Kidney (tissue), 14 donors: ENCODE results near the gene SLC46A2. TPM values are rescaled to one million over a fixed set of nuclear protein-coding genes. Genes with fewer than 3 reads are reported as not detected.

ENCODE experiments used
- DNase-seq, 5 donors: peaks; one replicate each; pipeline ENCODE4 v3.0.0-alpha.2; 2013 to 2020
- FAIRE-seq: peaks from 2 replicates; lab custom pipeline; 2012; peaks lifted over from hg19 to GRCh38; lab: Jason Lieb, UNC
- H3K27ac ChIP-seq, 2 donors: one replicate each; pipeline ENCODE4 v1.7.0; 2013; ENCODE audit warnings: low read depth in 2 of 2, low read length in 2 of 2, inconsistent platforms in 1 of 2
- H3K27me3 ChIP-seq: one replicate; pipeline ENCODE4 v1.7.1; 2013; ENCODE audit warnings: low read length, inconsistent platforms; ENCODE audit not compliant: control insufficient read depth, insufficient read depth
- H3K36me3 ChIP-seq, 3 donors: one replicate each; pipeline versions ENCODE4 v1.7.0 to v1.7.1; 2013; ENCODE audit warnings: low read length in 3 of 3, control low read depth in 1 of 3, inconsistent platforms in 1 of 3; ENCODE audit not compliant: insufficient read depth in 3 of 3, control insufficient read depth in 2 of 3
- H3K4me1 ChIP-seq, 3 donors: one replicate each; pipeline versions ENCODE4 v1.7.0 to v1.7.1; 2013; ENCODE audit warnings: low read length in 3 of 3, inconsistent platforms in 1 of 3, low read depth in 1 of 3; ENCODE audit not compliant: control insufficient read depth in 2 of 3, insufficient read depth in 2 of 3
- H3K4me3 ChIP-seq, 3 donors: one replicate each; pipeline versions ENCODE4 v1.7.0 to v1.8.1; 2013; ENCODE audit warnings: low read length in 3 of 3, control low read depth in 1 of 3, inconsistent platforms in 1 of 3
- H3K9ac ChIP-seq, 3 donors: one replicate each; pipeline versions ENCODE4 v1.7.0 to v1.7.1; 2013; ENCODE audit warnings: low read length in 3 of 3, control low read depth in 1 of 3, inconsistent platforms in 1 of 3
- H3K9me3 ChIP-seq, 3 donors: one replicate each; pipeline versions ENCODE4 v1.7.0 to v1.7.1; 2013; ENCODE audit warnings: low read length in 3 of 3, control low read depth in 1 of 3, inconsistent platforms in 1 of 3; ENCODE audit not compliant: control insufficient read depth in 2 of 3, insufficient read depth in 1 of 3
- CTCF ChIP-seq: IDR thresholded peaks from 3 replicates; pipeline ENCODE4 v1.5.1; 2012; ENCODE audit warnings: mild to moderate bottlenecking, moderate library complexity, borderline replicate concordance; ENCODE audit not compliant: insufficient read depth; ENCODE audit errors: extremely low read depth
- intact Hi-C: fragments of 100-400 bp; cut with DNase I; formaldehyde crosslinking; loops from one replicate; pipeline ENCODE4 v1.11.1; 2022
- polyA plus RNA-seq: library from polyadenylated mRNA; stranded (reverse); fragments of 350-450 nt; fragmentation: Illumina TruSeq; extraction: RNeasy Lipid Tissue Mini Kit (QIAGEN cat#74804); gene quantifications from one replicate; pipeline ENCODE4 v1.2.3, GENCODE V29; 2014; ENCODE audit warnings: low read depth, low replicate concordance; ENCODE audit not compliant: insufficient read depth
- total RNA-seq: library from RNA; stranded (reverse); fragmentation: NEBNext Ultra II Directional; extraction: Animal tissue kit (Norgen Biotek cat#: 25700); gene quantifications from one replicate; pipeline ENCODE4 v1.2.1, GENCODE V29; 2021
- donor health status: control.
- donor health status: control.
- donor health status: control.
- donor health status: control.
- donor health status: control.
- donor health status: DM: yes; HTN: yes; CAD: no.
- donor health status: Normal renal cell carcinoma (clear cell type).

Gene SLC46A2
- total and polyA plus RNA-seq, 2 donors from 2014 or later, result 0.66 TPM; not detected in 1

DNA sequence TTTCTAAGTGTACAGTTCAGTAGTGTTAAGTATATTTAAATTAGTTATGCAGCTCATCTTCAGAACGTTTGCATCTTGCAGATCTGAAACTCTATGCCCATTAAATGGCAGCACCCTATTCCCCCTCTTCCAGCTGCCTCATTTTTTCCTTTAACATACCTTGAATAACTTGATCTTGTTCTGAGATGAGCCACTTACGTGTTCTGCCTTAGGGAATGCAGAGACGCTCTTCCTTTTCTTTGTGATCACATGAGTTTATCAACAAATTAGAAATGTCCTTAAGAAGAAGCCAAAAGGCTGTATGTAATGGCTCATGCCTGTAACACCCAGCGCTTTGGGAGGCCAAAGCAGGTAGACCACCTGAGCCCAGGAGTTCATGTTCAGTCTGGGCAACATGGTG lies 57.6 kb downstream of the SLC46A2 start:
- no peaks in the 10 kb centered on the region for H3K9me3 ChIP-seq
- no peak overlapping the region for H3K9ac ChIP-seq
- TF ChIP-seq CTCF, result no peak
- FAIRE-seq (no peak), DNase-seq (no peak)
- intact Hi-C loops, result no loop called here
- H3K27me3 ChIP-seq, result no peaks in the 10 kb centered on the region
- no peak overlapping the region for H3K27ac ChIP-seq
- H3K36me3 ChIP-seq, result peaks cover 0 to 14% (median 12%) of the 10 kb centered on the region in 3 donors
- H3K4me1 ChIP-seq, result peaks cover 0 to 2% (median 0%) of the 10 kb centered on the region in 3 donors
- H3K4me3 ChIP-seq, result no peak overlapping the region

DNA sequence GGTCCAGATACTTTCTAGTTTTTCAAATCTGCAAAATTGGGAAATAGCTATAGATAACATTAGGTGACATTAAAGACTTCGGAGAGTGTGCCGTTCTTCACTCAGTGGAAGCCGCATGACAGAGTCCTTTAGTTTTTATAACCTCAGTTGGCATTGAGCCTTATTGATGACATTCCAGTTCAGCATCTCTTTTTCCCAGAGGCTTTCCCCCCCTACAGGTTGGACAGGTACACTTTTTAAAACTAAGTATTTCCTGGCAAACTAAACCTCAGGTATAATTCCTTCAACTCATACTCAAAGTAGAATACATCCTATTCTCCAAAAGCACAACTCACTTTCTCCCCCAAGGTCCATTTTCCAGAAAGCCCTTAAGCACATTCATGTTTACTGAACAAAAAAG lies 58.7 kb downstream of the SLC46A2 start:
- intact Hi-C loops, result no loop called here
- no peak overlapping the region for H3K27ac ChIP-seq
- H3K9ac ChIP-seq, result no peak overlapping the region
- peaks cover 0 to 14% (median 11%) of the 10 kb centered on the region in 3 donors for H3K36me3 ChIP-seq
- no peaks in the 10 kb centered on the region for H3K27me3 ChIP-seq
- no peaks in the 10 kb centered on the region for H3K9me3 ChIP-seq
- peaks cover 0 to 2% (median 0%) of the 10 kb centered on the region in 3 donors for H3K4me1 ChIP-seq
- DNase-seq (no peak), FAIRE-seq (no peak)
- TF ChIP-seq CTCF, result no peak
- H3K4me3 ChIP-seq, result no peak overlapping the region

GRCh38 chr9:112831281-112831851 lies 59.3 kb downstream of the SLC46A2 start:
- no peak overlapping the region for H3K27ac ChIP-seq
- H3K36me3 ChIP-seq, result peaks cover 0 to 11% (median 11%) of the 10 kb centered on the region in 3 donors
- no peaks in the 10 kb centered on the region for H3K9me3 ChIP-seq
- intact Hi-C loops, result no loop called here
- peaks cover 0 to 2% (median 0%) of the 10 kb centered on the region in 3 donors for H3K4me1 ChIP-seq
- no peak for TF ChIP-seq CTCF
- H3K9ac ChIP-seq, result no peak overlapping the region
- H3K27me3 ChIP-seq, result no peaks in the 10 kb centered on the region
- H3K4me3 ChIP-seq, result no peak overlapping the region
- no peak for DNase-seq
- no peak for FAIRE-seq

Other genes with a start within 250 kb of the SLC46A2 start
- gene INIP, start 172.8 kb downstream of the SLC46A2 start, total RNA-seq, result 25.7 TPM
- 14.5 TPM for gene INIP, start 172.8 kb downstream of the SLC46A2 start, polyA plus RNA-seq
- 22.9 TPM for gene SNX30, start 140.1 kb downstream of the SLC46A2 start, total RNA-seq
- gene SNX30, start 140.1 kb downstream of the SLC46A2 start, polyA plus RNA-seq, result 7.9 TPM
- gene ZNF883, start 121.3 kb upstream of the SLC46A2 start, total RNA-seq, result 3.0 TPM
- gene ZNF883, start 121.3 kb upstream of the SLC46A2 start, polyA plus RNA-seq, result 2.9 TPM
- gene ZFP37, start 165.8 kb upstream of the SLC46A2 start, total RNA-seq, result 4.1 TPM
- gene ZFP37, start 165.8 kb upstream of the SLC46A2 start, polyA plus RNA-seq, result 1.9 TPM